Natural killer cell (primary cell): ENCODE measurements around the gene RPS8. TPM values are rescaled to one million over a fixed set of nuclear protein-coding genes. Genes with fewer than 3 reads are reported as not detected.
A peak's percentile ranks its signal among the peaks of the same experiment; 100 is the strongest.
"Not testable (repeated sequence)": the region's sequence is repeated elsewhere in the genome, so short reads cannot be mapped to it uniquely, and the experiment has no call there.

Experiments used
- ATAC-seq, 3 donors: fragments of 150-1000 bp in 2 of 3; fragments of 200-7000 bp in 1 of 3; cut with Tn5 transposase; 1 replicate in 1 of 3; 2 replicates in 2 of 3; pipeline ENCODE4 v1.10.0; 2021; ENCODE audit warnings: mild to moderate bottlenecking in 2 of 3, moderate library complexity in 2 of 3
- DNase-seq, 2 donors: peaks; one replicate each; pipeline versions ENCODE4 v3.0.0 to v3.0.0-alpha.2; 2013 to 2021; ENCODE audit warnings: mixed read lengths in 1 of 2
- H3K27ac ChIP-seq: one replicate; pipeline ENCODE4 v1.5.1; 2013; ENCODE audit warnings: mild to moderate bottlenecking, low read length
- H3K27me3 ChIP-seq: one replicate; pipeline ENCODE4 v1.6.1; 2013; ENCODE audit warnings: low read length; ENCODE audit not compliant: control insufficient read depth, insufficient read depth
- H3K36me3 ChIP-seq: one replicate; pipeline ENCODE4 v1.6.1; 2013; ENCODE audit warnings: low read length; ENCODE audit not compliant: control insufficient read depth, insufficient read depth
- H3K4me1 ChIP-seq: one replicate; pipeline ENCODE4 v1.6.1; 2013; ENCODE audit warnings: low read length; ENCODE audit not compliant: control insufficient read depth, insufficient read depth
- H3K4me3 ChIP-seq: one replicate; pipeline ENCODE4 v1.5.1; 2013; ENCODE audit warnings: low read length
- H3K9me3 ChIP-seq: one replicate; pipeline ENCODE4 v1.6.1; 2013; ENCODE audit warnings: low read length; ENCODE audit not compliant: control insufficient read depth, insufficient read depth
- H3K27ac Mint-ChIP-seq, 2 donors: one replicate each; pipeline ENCODE4 v1.8.0; 2022; ENCODE audit warnings: mild to moderate bottlenecking in 2 of 2, mixed read lengths in 2 of 2, moderate library complexity in 1 of 2
- H3K27me3 Mint-ChIP-seq, 2 donors: one replicate each; pipeline ENCODE4 v1.8.0; 2022; ENCODE audit warnings: low read depth in 2 of 2, mixed read lengths in 2 of 2
- H3K36me3 Mint-ChIP-seq: one replicate; pipeline ENCODE4 v1.8.0; 2022; ENCODE audit warnings: mixed read lengths
- H3K4me1 Mint-ChIP-seq, 2 donors: one replicate each; pipeline ENCODE4 v1.8.0; 2022; ENCODE audit warnings: mixed read lengths in 2 of 2
- H3K4me3 Mint-ChIP-seq: one replicate; pipeline ENCODE4 v1.8.0; 2022; ENCODE audit warnings: mild to moderate bottlenecking, moderate library complexity, mixed read lengths
- H3K9me3 Mint-ChIP-seq, 2 donors: one replicate each; pipeline ENCODE4 v1.8.0; 2022; ENCODE audit warnings: mixed read lengths in 2 of 2
- WGBS: methylation state at CpG from one replicate; pipeline ENCODE4 v1.1.7; 2013; ENCODE audit warnings: missing lambda C conversion rate; ENCODE audit not compliant: insufficient coverage; 5-methylcytosine and 5-hydroxymethylcytosine counted together
- intact Hi-C: fragments of 100-400 bp; cut with micrococcal nuclease; formaldehyde crosslinking; loops from one replicate; pipeline ENCODE4 v1.14.2; 2022
- total RNA-seq, 4 donors: library from RNA; stranded (reverse); fragments of 120-200 nt in 1 of 4; gene quantifications; one replicate each; pipeline versions ENCODE4 v1.2.3 to v1.2.4, GENCODE V29; 2013 to 2022
- TF ChIP-seq, protein P1 (sequence below): fragments of 200-600 bp; IDR thresholded peaks from one replicate; pipeline ENCODE4 v1.8.0; 2022; ENCODE audit warnings: antibody characterized with exemption

The RPS8 gene
- total RNA-seq, 3 donors from 2014 or later (not counting 1 experiment from before 2014, with no cell fraction given) = 848 to 1,092 (median 1,009) TPM

DNA sequence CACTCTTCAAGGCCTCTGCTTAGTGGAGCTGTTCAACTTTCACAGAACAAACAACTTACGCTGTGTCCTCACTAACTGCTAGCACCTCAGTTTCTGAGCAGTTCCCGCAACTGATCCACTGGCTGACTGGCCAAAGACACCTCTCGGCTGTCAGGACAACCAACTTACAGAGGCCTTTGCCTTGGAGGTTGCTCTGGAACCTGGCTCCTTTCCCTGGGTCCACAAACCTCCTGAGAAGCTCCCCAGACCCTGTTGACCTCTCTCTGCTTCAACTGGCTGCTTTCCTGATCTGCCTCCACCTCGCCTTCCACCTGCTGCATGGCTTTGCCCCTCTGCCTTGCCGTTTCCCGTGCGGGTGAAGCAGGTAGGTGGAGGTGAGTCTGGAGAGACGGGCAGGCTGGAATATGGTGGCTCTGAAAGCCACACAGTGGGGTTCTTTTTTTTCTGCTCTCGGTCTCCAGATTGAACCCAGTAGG is 45.9 kb downstream of the RPS8 start:
- Histone ChIP-seq H3K27ac (no peak overlapping the region), H3K36me3 (no peaks in the 10 kb centered on the region), H3K9me3 (no peaks in the 10 kb centered on the region), H3K27me3 (no peaks in the 10 kb centered on the region), H3K4me3 (no peak overlapping the region), H3K4me1 (peaks cover 30% of the 10 kb centered on the region)
- TF ChIP-seq, protein P1, sequence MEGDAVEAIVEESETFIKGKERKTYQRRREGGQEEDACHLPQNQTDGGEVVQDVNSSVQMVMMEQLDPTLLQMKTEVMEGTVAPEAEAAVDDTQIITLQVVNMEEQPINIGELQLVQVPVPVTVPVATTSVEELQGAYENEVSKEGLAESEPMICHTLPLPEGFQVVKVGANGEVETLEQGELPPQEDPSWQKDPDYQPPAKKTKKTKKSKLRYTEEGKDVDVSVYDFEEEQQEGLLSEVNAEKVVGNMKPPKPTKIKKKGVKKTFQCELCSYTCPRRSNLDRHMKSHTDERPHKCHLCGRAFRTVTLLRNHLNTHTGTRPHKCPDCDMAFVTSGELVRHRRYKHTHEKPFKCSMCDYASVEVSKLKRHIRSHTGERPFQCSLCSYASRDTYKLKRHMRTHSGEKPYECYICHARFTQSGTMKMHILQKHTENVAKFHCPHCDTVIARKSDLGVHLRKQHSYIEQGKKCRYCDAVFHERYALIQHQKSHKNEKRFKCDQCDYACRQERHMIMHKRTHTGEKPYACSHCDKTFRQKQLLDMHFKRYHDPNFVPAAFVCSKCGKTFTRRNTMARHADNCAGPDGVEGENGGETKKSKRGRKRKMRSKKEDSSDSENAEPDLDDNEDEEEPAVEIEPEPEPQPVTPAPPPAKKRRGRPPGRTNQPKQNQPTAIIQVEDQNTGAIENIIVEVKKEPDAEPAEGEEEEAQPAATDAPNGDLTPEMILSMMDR = no peak
- H3K27me3 Mint-ChIP-seq = peaks cover 0 to 1% of the 10 kb centered on the region in 2 donors
- H3K9me3 Mint-ChIP-seq = no peaks in the 10 kb centered on the region
- DNase-seq = no peak
- 92% methylated on average over 9 of the region's 9 CpGs for WGBS
- peak overlapping the region; percentile 99 to 100 for H3K27ac Mint-ChIP-seq
- ATAC-seq = no peak
- no peaks in the 10 kb centered on the region for H3K36me3 Mint-ChIP-seq
- H3K4me1 Mint-ChIP-seq = peaks cover 26 to 38% of the 10 kb centered on the region in 2 donors
- peak overlapping the region; percentile 94 for H3K4me3 Mint-ChIP-seq
- intact Hi-C loops = no loop called here

DNA sequence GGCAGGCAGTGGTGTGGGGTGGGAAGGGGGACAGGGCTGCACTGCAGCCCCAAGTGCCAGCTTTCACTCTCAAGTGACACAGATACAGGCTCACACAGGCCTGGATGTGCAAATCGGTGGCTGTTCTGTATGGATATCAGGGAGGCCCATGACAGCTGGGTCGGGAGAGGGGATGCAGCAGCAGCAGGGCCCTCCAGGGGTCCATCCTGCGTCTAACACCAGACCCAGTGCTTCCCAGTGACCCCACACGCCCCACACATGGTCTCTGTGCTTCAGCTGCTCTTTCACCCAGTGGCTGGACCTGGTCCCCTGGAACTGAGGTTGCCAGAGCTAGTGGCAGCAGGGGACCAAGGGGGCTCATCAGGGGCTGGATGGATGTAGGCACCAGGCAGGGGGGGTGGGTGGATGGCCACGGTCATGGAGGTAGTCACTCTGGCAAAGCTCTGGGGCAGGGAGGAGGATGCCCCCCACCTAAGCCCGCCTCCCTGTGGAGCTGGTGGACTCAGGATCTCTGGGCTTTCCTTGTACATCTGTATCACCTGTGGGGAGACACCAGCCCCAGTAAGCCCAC is 46.9 kb downstream of the RPS8 start:
- Histone ChIP-seq H3K27me3 (no peaks in the 10 kb centered on the region), H3K27ac (no peak overlapping the region), H3K36me3 (no peaks in the 10 kb centered on the region), H3K4me1 (peaks cover 35% of the 10 kb centered on the region), H3K9me3 (no peaks in the 10 kb centered on the region), H3K4me3 (no peak overlapping the region)
- H3K4me3 Mint-ChIP-seq = no peak overlapping the region
- ATAC-seq (no peak), DNase-seq (no peak)
- no peaks in the 10 kb centered on the region for H3K36me3 Mint-ChIP-seq
- no peak overlapping the region for H3K27ac Mint-ChIP-seq
- peaks cover 26 to 38% of the 10 kb centered on the region in 2 donors for H3K4me1 Mint-ChIP-seq
- peaks cover 0 to 4% of the 10 kb centered on the region in 2 donors for H3K27me3 Mint-ChIP-seq
- WGBS = 92% methylated on average over 6 of the region's 6 CpGs
- intact Hi-C loops = no loop called here
- H3K9me3 Mint-ChIP-seq = no peaks in the 10 kb centered on the region
- TF ChIP-seq, protein P1 = no peak

DNA sequence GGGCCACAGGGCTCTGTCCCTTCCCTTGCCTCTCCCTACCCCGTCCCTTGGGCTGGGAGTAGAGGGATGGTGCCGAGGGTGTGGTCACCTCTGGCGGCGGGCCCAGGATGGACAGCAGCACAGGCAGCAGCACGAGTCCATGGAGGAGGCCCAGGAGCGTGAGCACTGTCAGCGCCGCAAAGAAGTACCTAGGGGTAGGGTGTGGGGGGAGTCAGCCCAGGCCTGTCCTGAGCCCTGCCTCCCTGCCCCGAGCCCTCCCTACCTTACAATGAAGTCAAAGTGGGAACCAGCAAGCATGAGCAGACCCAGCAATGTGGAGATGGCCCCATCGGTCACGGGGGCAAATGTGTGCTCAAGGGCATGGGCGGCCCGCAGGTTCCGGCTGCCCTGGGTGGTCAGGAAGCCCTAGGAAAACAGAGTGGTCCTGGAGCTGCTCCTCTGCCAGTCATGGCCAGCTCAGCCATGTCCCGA is 47.7 kb downstream of the RPS8 start:
- ATAC-seq (no peak), DNase-seq (no peak)
- Mint-ChIP-seq H3K4me1 (peaks cover 24 to 35% of the 10 kb centered on the region in 2 donors), H3K4me3 (no peak overlapping the region), H3K9me3 (no peaks in the 10 kb centered on the region), H3K27ac (no peak overlapping the region), H3K36me3 (no peaks in the 10 kb centered on the region), H3K27me3 (peaks cover 0 to 4% of the 10 kb centered on the region in 2 donors)
- H3K27me3 ChIP-seq = no peaks in the 10 kb centered on the region
- no peak overlapping the region for H3K27ac ChIP-seq
- no peak overlapping the region for H3K4me3 ChIP-seq
- intact Hi-C loops = no loop called here
- H3K9me3 ChIP-seq = no peaks in the 10 kb centered on the region
- WGBS = 96% methylated on average over 15 of the region's 15 CpGs
- TF ChIP-seq, protein P1 = no peak
- H3K4me1 ChIP-seq = peaks cover 36% of the 10 kb centered on the region
- no peaks in the 10 kb centered on the region for H3K36me3 ChIP-seq

DNA sequence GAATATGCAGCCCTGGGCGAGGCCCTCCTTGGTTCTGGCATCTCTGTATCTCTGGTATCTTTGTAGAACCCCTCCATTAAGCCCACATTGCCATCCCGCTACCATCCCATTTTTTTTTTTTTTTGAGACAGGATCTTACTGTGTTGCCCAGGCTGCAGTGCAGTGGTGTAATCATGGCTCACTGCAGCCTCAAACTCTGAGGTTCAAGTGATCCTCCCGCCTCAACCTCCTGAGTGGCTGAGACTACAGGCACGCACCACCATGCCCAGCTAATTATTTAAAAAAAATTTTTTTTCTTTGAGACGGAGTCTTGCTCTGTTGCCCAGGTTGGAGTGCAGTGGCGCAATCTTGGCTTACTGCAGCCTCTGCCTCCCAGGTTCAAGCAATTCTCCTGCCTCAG is 49.1 kb downstream of the RPS8 start:
- H3K27ac Mint-ChIP-seq, H3K4me3 ChIP-seq, H3K36me3 Mint-ChIP-seq, DNase-seq, intact Hi-C loops, H3K4me3 Mint-ChIP-seq, ATAC-seq, H3K27me3 Mint-ChIP-seq, H3K27ac ChIP-seq, H3K27me3 ChIP-seq, H3K9me3 Mint-ChIP-seq, H3K36me3 ChIP-seq, H3K9me3 ChIP-seq: not testable (repeated sequence)
- peaks cover 25% of the 10 kb centered on the region for H3K4me1 ChIP-seq
- 92% methylated on average over 6 of the region's 6 CpGs for WGBS
- H3K4me1 Mint-ChIP-seq = peaks cover 12 to 22% of the 10 kb centered on the region in 2 donors
